ENCODE measurements around the gene MAGEB3. TPM values are rescaled to one million over a fixed set of nuclear protein-coding genes. Genes with fewer than 3 reads are reported as not detected.

Gene MAGEB3
- polyA plus RNA-seq, 1 donor (not counting 4 experiments of a cell fraction or from before 2014, with no cell fraction given), result not detected

DNA sequence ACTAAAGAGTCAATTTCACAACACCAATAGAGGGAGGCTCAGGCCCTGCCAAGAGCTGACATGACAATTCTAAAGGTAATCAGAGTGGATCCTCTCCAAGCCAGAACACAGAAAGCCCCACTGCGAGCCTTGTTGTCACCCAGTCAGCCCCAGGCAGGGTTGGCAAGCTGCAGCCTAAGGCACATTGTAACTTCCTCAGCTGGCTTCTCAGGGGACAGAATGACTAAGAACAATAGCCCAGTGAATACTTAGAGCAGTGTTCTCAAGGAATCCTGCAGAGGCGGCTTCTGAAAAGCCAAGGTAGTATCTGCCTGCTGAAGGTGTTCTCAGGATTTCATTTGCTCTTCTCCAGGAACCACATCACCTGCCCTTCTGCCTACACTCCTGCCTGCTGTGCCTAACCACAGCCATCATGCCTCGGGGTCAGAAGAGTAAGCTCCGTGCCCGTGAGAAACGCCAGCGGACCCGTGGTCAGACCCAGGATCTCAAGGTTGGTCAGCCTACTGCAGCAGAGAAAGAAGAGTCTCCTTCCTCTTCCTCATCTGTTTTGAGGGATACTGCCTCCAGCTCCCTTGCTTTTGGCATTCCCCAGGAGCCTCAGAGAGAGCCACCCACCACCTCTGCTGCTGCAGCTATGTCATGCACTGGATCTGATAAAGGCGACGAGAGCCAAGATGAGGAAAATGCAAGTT lies 11.4 kb downstream of the MAGEB3 start, which contains the start of gene MAGEB4:
TSS of gene MAGEB4 (plus strand) at position 277 of the 692 bp plus-strand sequence. CDS start at position 413, 136 bp downstream.
- FAIRE-seq (no peak), DNase-seq (ENCODE audit: low read depth, low spot score) (no peak)
- Histone ChIP-seq H3K9me3 (ENCODE audit: control insufficient read depth, low read depth, low read length) (no peaks in the 10 kb centered on the region), H3K4me2 (ENCODE audit: control insufficient read depth, extremely low read depth, insufficient read depth, low read depth, low read length) (no peak within 1 kb of the TSS), H3K9me1 (ENCODE audit: control insufficient read depth, extremely low read depth, insufficient read depth, low read length) (no peaks in the 10 kb centered on the region), H3K27ac (ENCODE audit: control insufficient read depth, insufficient read depth, low read length) (no peak within 1 kb of the TSS), H3K4me3 (ENCODE audit: control insufficient read depth in 2 of 3, extremely low read depth in 1 of 3, insufficient read depth in 2 of 3, low read depth in 1 of 3, low read length in 3 of 3) (no peak within 1 kb of the TSS), H3K9ac (ENCODE audit: control insufficient read depth, extremely low read depth, insufficient read depth, low read length) (no peak within 1 kb of the TSS), H3K36me3 (ENCODE audit: control insufficient read depth in 2 of 2, extremely low read depth in 1 of 2, insufficient read depth in 2 of 2, low read length in 2 of 2) (no peaks in the 10 kb centered on the region), H2AFZ (ENCODE audit: control insufficient read depth, low read length) (no peak within 1 kb of the TSS), H4K20me1 (ENCODE audit: control insufficient read depth, extremely low read depth, insufficient read depth, low read length) (no peaks in the 10 kb centered on the region), H3K4me1 (ENCODE audit: control insufficient read depth, extremely low read depth, insufficient read depth, low read length) (no peaks in the 10 kb centered on the region), H3K27me3 (ENCODE audit: control insufficient read depth, extremely low read depth, insufficient read depth, low read length) (no peaks in the 10 kb centered on the region), H3K79me2 (ENCODE audit: control insufficient read depth, insufficient read depth, low read length) (no peaks in the 10 kb centered on the region)
- TF ChIP-seq, protein P1, sequence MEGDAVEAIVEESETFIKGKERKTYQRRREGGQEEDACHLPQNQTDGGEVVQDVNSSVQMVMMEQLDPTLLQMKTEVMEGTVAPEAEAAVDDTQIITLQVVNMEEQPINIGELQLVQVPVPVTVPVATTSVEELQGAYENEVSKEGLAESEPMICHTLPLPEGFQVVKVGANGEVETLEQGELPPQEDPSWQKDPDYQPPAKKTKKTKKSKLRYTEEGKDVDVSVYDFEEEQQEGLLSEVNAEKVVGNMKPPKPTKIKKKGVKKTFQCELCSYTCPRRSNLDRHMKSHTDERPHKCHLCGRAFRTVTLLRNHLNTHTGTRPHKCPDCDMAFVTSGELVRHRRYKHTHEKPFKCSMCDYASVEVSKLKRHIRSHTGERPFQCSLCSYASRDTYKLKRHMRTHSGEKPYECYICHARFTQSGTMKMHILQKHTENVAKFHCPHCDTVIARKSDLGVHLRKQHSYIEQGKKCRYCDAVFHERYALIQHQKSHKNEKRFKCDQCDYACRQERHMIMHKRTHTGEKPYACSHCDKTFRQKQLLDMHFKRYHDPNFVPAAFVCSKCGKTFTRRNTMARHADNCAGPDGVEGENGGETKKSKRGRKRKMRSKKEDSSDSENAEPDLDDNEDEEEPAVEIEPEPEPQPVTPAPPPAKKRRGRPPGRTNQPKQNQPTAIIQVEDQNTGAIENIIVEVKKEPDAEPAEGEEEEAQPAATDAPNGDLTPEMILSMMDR (optimal IDR thresholded peaks at IDR 0.05 in 1 of 3, IDR thresholded peaks at IDR 0.05 in 1 of 3, conservative IDR thresholded peaks at IDR 0.05 in 1 of 3; ENCODE audit: extremely low read depth in 1 of 3, insufficient read depth in 2 of 3, low read length in 3 of 3), result no peak
- TF ChIP-seq EZH2 (IDR thresholded peaks at IDR 0.05; ENCODE audit: low read length), result no peak
- dilution Hi-C loops (cut with MboI; ENCODE audit: extremely low pct_ligation_motif_present, low sequenced_read_pairs), result no loop called here

DNA sequence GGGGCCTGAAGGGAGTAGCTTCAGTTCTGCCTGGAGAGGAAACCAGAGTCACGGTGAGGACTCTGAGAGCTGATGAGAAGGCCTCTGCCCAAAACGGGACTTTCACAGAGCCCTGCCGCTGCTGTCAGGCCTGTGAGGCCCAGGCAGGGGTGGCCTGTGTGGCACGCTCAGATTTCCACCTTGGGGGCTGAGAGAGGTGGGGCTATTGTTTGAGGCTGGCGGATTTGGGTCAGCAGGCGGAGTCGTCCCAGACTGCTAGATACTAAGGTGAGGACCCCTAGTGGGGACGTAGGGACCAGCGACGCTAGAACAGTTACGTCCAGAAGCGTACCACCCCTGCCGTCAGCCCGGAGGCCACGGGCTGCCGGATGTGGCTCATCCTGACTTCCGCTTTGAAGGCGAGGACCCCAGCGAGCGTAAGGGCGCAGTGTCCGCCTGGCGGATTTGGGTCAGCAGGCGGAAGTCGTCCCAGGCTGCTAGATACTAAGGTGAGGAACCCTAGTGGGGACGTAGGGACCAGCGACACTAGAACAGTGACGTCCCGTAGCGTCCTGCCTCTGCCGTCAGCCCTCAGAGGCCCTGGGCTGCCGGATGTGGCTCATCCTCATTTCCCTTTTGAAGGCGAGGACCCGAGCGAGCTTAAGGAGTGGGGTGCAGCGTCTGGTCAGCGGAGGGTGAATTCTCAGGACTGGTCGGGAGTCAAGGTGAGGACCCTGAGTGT lies 16.5 kb downstream of the MAGEB3 start, which contains the start of gene MAGEB1:
TSS of gene MAGEB1 (plus strand) at position 378 of the 721 bp plus-strand sequence. CDS start 3,348 bp downstream, outside the sequence.
- Histone ChIP-seq H3K9me3 (ENCODE audit: control insufficient read depth, low read depth, low read length) (peaks cover 4% of the 10 kb centered on the region), H3K4me3 (ENCODE audit: control insufficient read depth in 2 of 3, extremely low read depth in 1 of 3, insufficient read depth in 2 of 3, low read depth in 1 of 3, low read length in 3 of 3) (no peak within 1 kb of the TSS), H3K27me3 (ENCODE audit: control insufficient read depth, extremely low read depth, insufficient read depth, low read length) (no peaks in the 10 kb centered on the region), H4K20me1 (ENCODE audit: control insufficient read depth, extremely low read depth, insufficient read depth, low read length) (no peaks in the 10 kb centered on the region), H3K9me1 (ENCODE audit: control insufficient read depth, extremely low read depth, insufficient read depth, low read length) (no peaks in the 10 kb centered on the region), H3K79me2 (ENCODE audit: control insufficient read depth, insufficient read depth, low read length) (no peaks in the 10 kb centered on the region), H3K4me1 (ENCODE audit: control insufficient read depth, extremely low read depth, insufficient read depth, low read length) (no peaks in the 10 kb centered on the region), H3K4me2 (ENCODE audit: control insufficient read depth, extremely low read depth, insufficient read depth, low read depth, low read length) (no peak within 1 kb of the TSS), H3K27ac (ENCODE audit: control insufficient read depth, insufficient read depth, low read length) (no peak within 1 kb of the TSS), H2AFZ (ENCODE audit: control insufficient read depth, low read length) (no peak within 1 kb of the TSS), H3K9ac (ENCODE audit: control insufficient read depth, extremely low read depth, insufficient read depth, low read length) (no peak within 1 kb of the TSS), H3K36me3 (ENCODE audit: control insufficient read depth in 2 of 2, extremely low read depth in 1 of 2, insufficient read depth in 2 of 2, low read length in 2 of 2) (no peaks in the 10 kb centered on the region)
- DNase-seq (ENCODE audit: low read depth, low spot score) (no peak), FAIRE-seq (no peak)
- dilution Hi-C loops (cut with MboI; ENCODE audit: extremely low pct_ligation_motif_present, low sequenced_read_pairs), result no loop called here
- TF ChIP-seq, protein P1 (optimal IDR thresholded peaks at IDR 0.05 in 1 of 3, IDR thresholded peaks at IDR 0.05 in 1 of 3, conservative IDR thresholded peaks at IDR 0.05 in 1 of 3; ENCODE audit: extremely low read depth in 1 of 3, insufficient read depth in 2 of 3, low read length in 3 of 3), result no peak
- TF ChIP-seq EZH2 (IDR thresholded peaks at IDR 0.05; ENCODE audit: low read length), result no peak

Measured in keratinocyte (primary cell).